ENCODE measurements around the gene SIX4. TPM values are rescaled to one million over a fixed set of nuclear protein-coding genes. Genes with fewer than 3 reads are reported as not detected.

SIX4 gene
- total and polyA plus RNA-seq, 10 of the 15 experiments (the other 5 are each of a cell fraction or from before 2014, with no cell fraction given), result 0.04 to 0.26 (median 0.06) TPM; not detected in 5

DNA sequence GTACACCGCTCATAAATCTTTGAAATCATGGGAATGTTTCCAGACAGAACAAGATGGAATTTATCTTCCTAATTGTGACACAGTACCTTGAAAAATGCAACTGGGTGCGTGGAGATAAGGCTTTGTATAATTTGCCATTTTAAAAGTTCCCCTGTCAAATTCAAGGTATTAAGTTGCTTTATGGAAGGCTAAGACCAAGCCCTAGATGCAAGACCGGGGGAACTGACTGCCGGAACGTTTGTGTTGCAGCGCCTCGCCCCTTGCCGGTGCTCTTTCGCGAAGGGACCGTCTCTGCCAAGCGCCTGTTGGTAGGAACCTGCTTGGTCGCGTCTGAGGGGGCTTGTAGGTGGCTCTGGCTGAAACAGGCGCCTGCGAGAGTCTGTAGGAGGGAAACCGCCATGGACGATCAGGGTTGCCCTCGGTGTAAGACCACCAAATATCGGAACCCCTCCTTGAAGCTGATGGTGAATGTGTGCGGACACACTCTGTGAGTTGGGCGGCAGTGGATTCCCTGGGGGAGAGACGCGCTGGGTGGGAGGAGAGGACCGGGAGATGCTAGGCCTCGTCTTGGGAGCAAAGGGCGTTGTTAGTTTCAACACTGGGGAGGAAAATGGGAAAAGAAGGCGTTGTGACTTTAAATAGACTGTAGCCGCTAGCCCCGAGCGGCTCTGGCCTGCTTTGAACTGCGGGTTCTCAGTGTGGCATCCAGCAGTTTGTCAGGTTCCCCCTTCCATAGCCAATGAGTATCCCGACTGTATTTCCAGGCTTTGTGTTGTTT, 10.5 kb upstream of the SIX4 start, which contains the start of gene MNAT1 (continued):
- TF ChIP-seq, protein P1, sequence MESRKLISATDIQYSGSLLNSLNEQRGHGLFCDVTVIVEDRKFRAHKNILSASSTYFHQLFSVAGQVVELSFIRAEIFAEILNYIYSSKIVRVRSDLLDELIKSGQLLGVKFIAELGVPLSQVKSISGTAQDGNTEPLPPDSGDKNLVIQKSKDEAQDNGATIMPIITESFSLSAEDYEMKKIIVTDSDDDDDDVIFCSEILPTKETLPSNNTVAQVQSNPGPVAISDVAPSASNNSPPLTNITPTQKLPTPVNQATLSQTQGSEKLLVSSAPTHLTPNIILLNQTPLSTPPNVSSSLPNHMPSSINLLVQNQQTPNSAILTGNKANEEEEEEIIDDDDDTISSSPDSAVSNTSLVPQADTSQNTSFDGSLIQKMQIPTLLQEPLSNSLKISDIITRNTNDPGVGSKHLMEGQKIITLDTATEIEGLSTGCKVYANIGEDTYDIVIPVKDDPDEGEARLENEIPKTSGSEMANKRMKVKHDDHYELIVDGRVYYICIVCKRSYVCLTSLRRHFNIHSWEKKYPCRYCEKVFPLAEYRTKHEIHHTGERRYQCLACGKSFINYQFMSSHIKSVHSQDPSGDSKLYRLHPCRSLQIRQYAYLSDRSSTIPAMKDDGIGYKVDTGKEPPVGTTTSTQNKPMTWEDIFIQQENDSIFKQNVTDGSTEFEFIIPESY (IDR thresholded peaks at IDR 0.05), result no peak
- TF ChIP-seq, protein P2, sequence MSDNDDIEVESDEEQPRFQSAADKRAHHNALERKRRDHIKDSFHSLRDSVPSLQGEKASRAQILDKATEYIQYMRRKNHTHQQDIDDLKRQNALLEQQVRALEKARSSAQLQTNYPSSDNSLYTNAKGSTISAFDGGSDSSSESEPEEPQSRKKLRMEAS (IDR thresholded peaks at IDR 0.05; ENCODE audit: low read depth, low read length), result 0 out of 2 replicates have a peak, but pooled peaks have one; percentile 46
- TF ChIP-seq RAD21 (IDR thresholded peaks at IDR 0.05; ENCODE audit: insufficient read depth, low read depth, low read length) (peak; percentile 24), KLF5 (IDR thresholded peaks at IDR 0.05; ENCODE audit: partially characterized antibody) (no peak), RBBP5 (conservative IDR thresholded peaks at IDR 0.05) (no peak), NFXL1 (IDR thresholded peaks at IDR 0.05; ENCODE audit: borderline replicate concordance) (no peak), CREB1 (IDR thresholded peaks at IDR 0.05; ENCODE audit: low read depth) (peak; percentile 45), DPF2 (IDR thresholded peaks at IDR 0.05) (no peak), NR2C1 (IDR thresholded peaks at IDR 0.05) (no peak), RELA (IDR thresholded peaks at IDR 0.05; ENCODE audit: borderline replicate concordance, partially characterized antibody) (peak; percentile 67), SIX5 (IDR thresholded peaks at IDR 0.05; ENCODE audit: low read depth, low read length, severe bottlenecking) (peak; percentile 48), BCL11A (IDR thresholded peaks at IDR 0.05; ENCODE audit: low read depth, low read length) (0 out of 2 replicates have a peak, but pooled peaks have one; percentile 13), TBL1XR1 (IDR thresholded peaks at IDR 0.05; ENCODE audit: low read depth, low read length) (no peak), SPI1 (IDR thresholded peaks at IDR 0.05; ENCODE audit: borderline replicate concordance, insufficient read depth, low read depth, low read length) (no peak), FOS (IDR thresholded peaks at IDR 0.05; ENCODE audit: borderline replicate concordance, extremely low read depth, insufficient read length) (no peak), MTA3 (IDR thresholded peaks at IDR 0.05; ENCODE audit: borderline replicate concordance, low read length) (no peak), FOXK2 (IDR thresholded peaks at IDR 0.05) (no peak), MXI1 (IDR thresholded peaks at IDR 0.05; ENCODE audit: low read depth, low read length) (peak; percentile 82), FOXM1 (IDR thresholded peaks at IDR 0.05; ENCODE audit: low read depth, low read length) (peak; percentile 43; the same call in 1 of the 2 replicates)
- TF ChIP-seq, protein P3, sequence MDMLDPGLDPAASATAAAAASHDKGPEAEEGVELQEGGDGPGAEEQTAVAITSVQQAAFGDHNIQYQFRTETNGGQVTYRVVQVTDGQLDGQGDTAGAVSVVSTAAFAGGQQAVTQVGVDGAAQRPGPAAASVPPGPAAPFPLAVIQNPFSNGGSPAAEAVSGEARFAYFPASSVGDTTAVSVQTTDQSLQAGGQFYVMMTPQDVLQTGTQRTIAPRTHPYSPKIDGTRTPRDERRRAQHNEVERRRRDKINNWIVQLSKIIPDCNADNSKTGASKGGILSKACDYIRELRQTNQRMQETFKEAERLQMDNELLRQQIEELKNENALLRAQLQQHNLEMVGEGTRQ (IDR thresholded peaks at IDR 0.05; ENCODE audit: borderline replicate concordance, low read depth, low read length), result no peak
- TF ChIP-seq, protein P4, sequence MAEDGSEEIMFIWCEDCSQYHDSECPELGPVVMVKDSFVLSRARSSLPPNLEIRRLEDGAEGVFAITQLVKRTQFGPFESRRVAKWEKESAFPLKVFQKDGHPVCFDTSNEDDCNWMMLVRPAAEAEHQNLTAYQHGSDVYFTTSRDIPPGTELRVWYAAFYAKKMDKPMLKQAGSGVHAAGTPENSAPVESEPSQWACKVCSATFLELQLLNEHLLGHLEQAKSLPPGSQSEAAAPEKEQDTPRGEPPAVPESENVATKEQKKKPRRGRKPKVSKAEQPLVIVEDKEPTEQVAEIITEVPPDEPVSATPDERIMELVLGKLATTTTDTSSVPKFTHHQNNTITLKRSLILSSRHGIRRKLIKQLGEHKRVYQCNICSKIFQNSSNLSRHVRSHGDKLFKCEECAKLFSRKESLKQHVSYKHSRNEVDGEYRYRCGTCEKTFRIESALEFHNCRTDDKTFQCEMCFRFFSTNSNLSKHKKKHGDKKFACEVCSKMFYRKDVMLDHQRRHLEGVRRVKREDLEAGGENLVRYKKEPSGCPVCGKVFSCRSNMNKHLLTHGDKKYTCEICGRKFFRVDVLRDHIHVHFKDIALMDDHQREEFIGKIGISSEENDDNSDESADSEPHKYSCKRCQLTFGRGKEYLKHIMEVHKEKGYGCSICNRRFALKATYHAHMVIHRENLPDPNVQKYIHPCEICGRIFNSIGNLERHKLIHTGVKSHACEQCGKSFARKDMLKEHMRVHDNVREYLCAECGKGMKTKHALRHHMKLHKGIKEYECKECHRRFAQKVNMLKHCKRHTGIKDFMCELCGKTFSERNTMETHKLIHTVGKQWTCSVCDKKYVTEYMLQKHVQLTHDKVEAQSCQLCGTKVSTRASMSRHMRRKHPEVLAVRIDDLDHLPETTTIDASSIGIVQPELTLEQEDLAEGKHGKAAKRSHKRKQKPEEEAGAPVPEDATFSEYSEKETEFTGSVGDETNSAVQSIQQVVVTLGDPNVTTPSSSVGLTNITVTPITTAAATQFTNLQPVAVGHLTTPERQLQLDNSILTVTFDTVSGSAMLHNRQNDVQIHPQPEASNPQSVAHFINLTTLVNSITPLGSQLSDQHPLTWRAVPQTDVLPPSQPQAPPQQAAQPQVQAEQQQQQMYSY (CRISPR knock-in tag; IDR thresholded peaks at IDR 0.05), result no peak
- TF ChIP-seq, protein P5, sequence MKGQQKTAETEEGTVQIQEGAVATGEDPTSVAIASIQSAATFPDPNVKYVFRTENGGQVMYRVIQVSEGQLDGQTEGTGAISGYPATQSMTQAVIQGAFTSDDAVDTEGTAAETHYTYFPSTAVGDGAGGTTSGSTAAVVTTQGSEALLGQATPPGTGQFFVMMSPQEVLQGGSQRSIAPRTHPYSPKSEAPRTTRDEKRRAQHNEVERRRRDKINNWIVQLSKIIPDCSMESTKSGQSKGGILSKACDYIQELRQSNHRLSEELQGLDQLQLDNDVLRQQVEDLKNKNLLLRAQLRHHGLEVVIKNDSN (IDR thresholded peaks at IDR 0.05; ENCODE audit: borderline replicate concordance, extremely low read length, insufficient read depth, low read depth, low read length), result no peak

All from GM12878 (cell line).